ENCODE measurements around the gene METTL15.

METTL15 gene

GRCh38 chr11:28223994-28224393, 115.8 kb downstream of the METTL15 start:
- Mint-ChIP-seq H3K4me1 (peaks cover 28% of the 10 kb centered on the region), H3K9me3 (no peaks in the 10 kb centered on the region), H3K27me3 (no peaks in the 10 kb centered on the region), H3K36me3 (peaks cover 27% of the 10 kb centered on the region), H3K4me3 (no peak overlapping the region), H3K27ac (no peak overlapping the region)
- ATAC-seq, result no peak

- peaks cover 16% of the 10 kb centered on the region for H3K36me3 Mint-ChIP-seq
- no peaks in the 10 kb centered on the region for H3K9me3 Mint-ChIP-seq
- no peaks in the 10 kb centered on the region for H3K27me3 Mint-ChIP-seq
- no peak for ATAC-seq
- H3K4me1 Mint-ChIP-seq, result peaks cover 6% of the 10 kb centered on the region
- no peak overlapping the region for H3K27ac Mint-ChIP-seq
- H3K4me3 Mint-ChIP-seq, result no peak overlapping the region
These were observed 119.3 kb downstream of the METTL15 start for GRCh38 chr11:28227460-28227859.

GRCh38 chr11:28228196-28228895, 120.2 kb downstream of the METTL15 start:
- H3K4me3 Mint-ChIP-seq, result no peak overlapping the region
- no peak for ATAC-seq

GRCh38 chr11:28231475-28231874, 123.3 kb downstream of the METTL15 start:
- H3K27me3 Mint-ChIP-seq, result no peaks in the 10 kb centered on the region
- no peak for ATAC-seq
- no peak overlapping the region for H3K27ac Mint-ChIP-seq
- peaks cover 6% of the 10 kb centered on the region for H3K4me1 Mint-ChIP-seq
- H3K9me3 Mint-ChIP-seq, result no peaks in the 10 kb centered on the region
- no peak overlapping the region for H3K4me3 Mint-ChIP-seq
- H3K36me3 Mint-ChIP-seq, result peaks cover 18% of the 10 kb centered on the region

More at GRCh38 chr11:28228196-28228895, 120.2 kb downstream of the METTL15 start:
- peaks cover 16% of the 10 kb centered on the region for H3K36me3 Mint-ChIP-seq
- H3K9me3 Mint-ChIP-seq, result no peaks in the 10 kb centered on the region
- H3K4me1 Mint-ChIP-seq, result peaks cover 6% of the 10 kb centered on the region
- H3K27ac Mint-ChIP-seq, result no peak overlapping the region
- H3K27me3 Mint-ChIP-seq, result no peaks in the 10 kb centered on the region

- H3K9me3 Mint-ChIP-seq, result no peaks in the 10 kb centered on the region
- no peaks in the 10 kb centered on the region for H3K27me3 Mint-ChIP-seq
- H3K4me1 Mint-ChIP-seq, result peaks cover under 1% of the 10 kb centered on the region
- no peak overlapping the region for H3K4me3 Mint-ChIP-seq
- ATAC-seq, result no peak
- no peak overlapping the region for H3K27ac Mint-ChIP-seq
- peaks cover 29% of the 10 kb centered on the region for H3K36me3 Mint-ChIP-seq
These were observed 124.5 kb downstream of the METTL15 start for GRCh38 chr11:28232649-28233048.

GRCh38 chr11:28241760-28242159, 133.6 kb downstream of the METTL15 start:
- peaks cover 48% of the 10 kb centered on the region for H3K36me3 Mint-ChIP-seq
- H3K27me3 Mint-ChIP-seq, result no peaks in the 10 kb centered on the region
- H3K9me3 Mint-ChIP-seq, result peaks cover 3% of the 10 kb centered on the region
- H3K4me3 Mint-ChIP-seq, result no peak overlapping the region
- H3K27ac Mint-ChIP-seq, result no peak overlapping the region
- ATAC-seq, result no peak
- no peaks in the 10 kb centered on the region for H3K4me1 Mint-ChIP-seq

GRCh38 chr11:28242596-28242995, 134.4 kb downstream of the METTL15 start:
- Mint-ChIP-seq H3K9me3 (peaks cover 3% of the 10 kb centered on the region), H3K27me3 (no peaks in the 10 kb centered on the region), H3K4me3 (no peak overlapping the region), H3K4me1 (no peaks in the 10 kb centered on the region), H3K27ac (no peak overlapping the region), H3K36me3 (peaks cover 40% of the 10 kb centered on the region)
- no peak for ATAC-seq

GRCh38 chr11:28243061-28243460, 134.9 kb downstream of the METTL15 start:
- H3K4me3 Mint-ChIP-seq, result no peak overlapping the region
- no peak overlapping the region for H3K27ac Mint-ChIP-seq
- H3K36me3 Mint-ChIP-seq, result peaks cover 39% of the 10 kb centered on the region
- no peaks in the 10 kb centered on the region for H3K4me1 Mint-ChIP-seq
- peaks cover 3% of the 10 kb centered on the region for H3K9me3 Mint-ChIP-seq
- ATAC-seq, result no peak
- H3K27me3 Mint-ChIP-seq, result no peaks in the 10 kb centered on the region

GRCh38 chr11:28243581-28243980, 135.4 kb downstream of the METTL15 start:
- H3K4me3 Mint-ChIP-seq, result no peak overlapping the region
- H3K4me1 Mint-ChIP-seq, result no peaks in the 10 kb centered on the region
- H3K27me3 Mint-ChIP-seq, result no peaks in the 10 kb centered on the region
- peaks cover 42% of the 10 kb centered on the region for H3K36me3 Mint-ChIP-seq
- no peak for ATAC-seq
- H3K27ac Mint-ChIP-seq, result no peak overlapping the region
- peaks cover 3% of the 10 kb centered on the region for H3K9me3 Mint-ChIP-seq

- ATAC-seq, result no peak
- Mint-ChIP-seq H3K27me3 (no peaks in the 10 kb centered on the region), H3K4me3 (no peak overlapping the region), H3K9me3 (peaks cover 6% of the 10 kb centered on the region), H3K36me3 (peaks cover 41% of the 10 kb centered on the region), H3K27ac (no peak overlapping the region), H3K4me1 (no peaks in the 10 kb centered on the region)
These were observed 136.9 kb downstream of the METTL15 start for GRCh38 chr11:28245131-28245530.

GRCh38 chr11:28250192-28250591, 142.0 kb downstream of the METTL15 start:
- Mint-ChIP-seq H3K9me3 (peaks cover 10% of the 10 kb centered on the region), H3K4me3 (no peak overlapping the region), H3K4me1 (no peaks in the 10 kb centered on the region), H3K36me3 (peaks cover 64% of the 10 kb centered on the region), H3K27me3 (no peaks in the 10 kb centered on the region), H3K27ac (no peak overlapping the region)
- no peak for ATAC-seq

GRCh38 chr11:28251257-28251656, 143.1 kb downstream of the METTL15 start:
- H3K9me3 Mint-ChIP-seq, result peaks cover 10% of the 10 kb centered on the region
- ATAC-seq, result no peak
- no peak overlapping the region for H3K27ac Mint-ChIP-seq
- H3K27me3 Mint-ChIP-seq, result no peaks in the 10 kb centered on the region
- no peaks in the 10 kb centered on the region for H3K4me1 Mint-ChIP-seq
- H3K36me3 Mint-ChIP-seq, result peaks cover 68% of the 10 kb centered on the region
- no peak overlapping the region for H3K4me3 Mint-ChIP-seq

- Mint-ChIP-seq H3K36me3 (peaks cover 76% of the 10 kb centered on the region), H3K27ac (no peak overlapping the region), H3K27me3 (no peaks in the 10 kb centered on the region), H3K4me1 (peaks cover 13% of the 10 kb centered on the region), H3K9me3 (peaks cover 12% of the 10 kb centered on the region), H3K4me3 (no peak overlapping the region)
- ATAC-seq, result no peak
These were observed 149.6 kb downstream of the METTL15 start for GRCh38 chr11:28257761-28258160.

- H3K36me3 Mint-ChIP-seq, result peaks cover 65% of the 10 kb centered on the region
- no peak for ATAC-seq
- H3K4me1 Mint-ChIP-seq, result peaks cover 13% of the 10 kb centered on the region
These were observed 151.1 kb downstream of the METTL15 start for GRCh38 chr11:28259177-28259843.

GRCh38 chr11:28268925-28269324, 160.7 kb downstream of the METTL15 start:
- Mint-ChIP-seq H3K9me3 (peaks cover 12% of the 10 kb centered on the region), H3K27me3 (no peaks in the 10 kb centered on the region), H3K4me1 (peaks cover 6% of the 10 kb centered on the region), H3K27ac (no peak overlapping the region), H3K36me3 (peaks cover 37% of the 10 kb centered on the region), H3K4me3 (no peak overlapping the region)
- no peak for ATAC-seq

More at GRCh38 chr11:28259177-28259843, 151.1 kb downstream of the METTL15 start:
- no peaks in the 10 kb centered on the region for H3K27me3 Mint-ChIP-seq
- H3K4me3 Mint-ChIP-seq, result no peak overlapping the region
- no peak overlapping the region for H3K27ac Mint-ChIP-seq
- H3K9me3 Mint-ChIP-seq, result peaks cover 10% of the 10 kb centered on the region

GRCh38 chr11:28269586-28269985, 161.4 kb downstream of the METTL15 start:
- no peak overlapping the region for H3K27ac Mint-ChIP-seq
- no peaks in the 10 kb centered on the region for H3K27me3 Mint-ChIP-seq
- H3K4me3 Mint-ChIP-seq, result no peak overlapping the region
- H3K36me3 Mint-ChIP-seq, result peaks cover 35% of the 10 kb centered on the region
- H3K9me3 Mint-ChIP-seq, result peaks cover 12% of the 10 kb centered on the region
- H3K4me1 Mint-ChIP-seq, result peaks cover 6% of the 10 kb centered on the region
- no peak for ATAC-seq
